HK-2 (cell line): ENCODE measurements around the gene APOB.

ENCODE experiments used
- DNase-seq: peaks from one replicate; pipeline ENCODE4 v3.0.0-alpha.2; 2018; ENCODE audit not compliant: unreplicated experiment

The APOB gene

GRCh38 chr2:21017748-21018276 lies 26.1 kb downstream of the APOB start:
- no peak for DNase-seq

- DNase-seq = no peak
These were observed 28.6 kb downstream of the APOB start for GRCh38 chr2:21015281-21015645.

GRCh38 chr2:21014364-21015280 lies 29.3 kb downstream of the APOB start:
- no peak for DNase-seq

GRCh38 chr2:21013043-21013816 lies 30.6 kb downstream of the APOB start:
- DNase-seq = no peak

GRCh38 chr2:21012557-21012937 lies 31.3 kb downstream of the APOB start:
- DNase-seq = no peak

- no peak for DNase-seq
These were observed 31.9 kb downstream of the APOB start for GRCh38 chr2:21011876-21012556.

GRCh38 chr2:21011453-21011852 lies 32.4 kb downstream of the APOB start:
- DNase-seq = no peak

- DNase-seq = no peak
These were observed 32.9 kb downstream of the APOB start for GRCh38 chr2:21010813-21011439.

- no peak for DNase-seq
These were observed 34.1 kb downstream of the APOB start for GRCh38 chr2:21009662-21010225.

- no peak for DNase-seq
These were observed 34.8 kb downstream of the APOB start for GRCh38 chr2:21008790-21009661.

- DNase-seq = no peak
These were observed 35.7 kb downstream of the APOB start for GRCh38 chr2:21008014-21008789.

GRCh38 chr2:21007129-21008013 lies 36.5 kb downstream of the APOB start:
- DNase-seq = no peak

GRCh38 chr2:21006423-21007128 lies 37.3 kb downstream of the APOB start:
- DNase-seq = no peak

GRCh38 chr2:21005700-21006422 lies 38.0 kb downstream of the APOB start:
- no peak for DNase-seq

GRCh38 chr2:21005111-21005699 lies 38.7 kb downstream of the APOB start:
- DNase-seq = no peak

GRCh38 chr2:21004181-21004572 lies 39.7 kb downstream of the APOB start:
- no peak for DNase-seq
